NCI-H82 (cell line): ENCODE results near the gene CFAP99.
A peak's percentile ranks its signal among the peaks of the same experiment; 100 is the strongest.

Source experiments
- DNase-seq: peaks from one replicate; lab custom pipeline; 2025; lab: John Stamatoyannopoulos, UW

Gene CFAP99

DNA sequence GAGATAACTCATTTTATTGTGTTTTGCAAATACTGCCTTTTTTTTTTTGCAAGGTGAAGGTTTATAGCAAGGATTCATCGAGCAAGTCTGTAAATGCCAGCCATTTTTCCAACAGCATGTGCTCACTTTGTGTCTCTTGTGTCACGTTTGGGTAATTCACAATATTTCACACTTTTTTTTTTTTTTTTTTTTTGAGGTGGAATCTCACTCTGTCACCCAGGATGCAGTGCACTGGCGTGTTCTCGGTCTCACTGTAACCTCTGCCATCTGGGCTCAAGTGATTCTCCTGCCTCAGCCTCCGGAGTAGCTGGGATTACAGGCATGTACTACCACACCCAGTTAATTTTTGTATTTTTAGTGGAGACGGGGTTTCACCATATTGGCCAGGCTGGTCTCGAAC is 52.0 kb downstream of the CFAP99 start:
- DNase-seq, result no peak

DNA sequence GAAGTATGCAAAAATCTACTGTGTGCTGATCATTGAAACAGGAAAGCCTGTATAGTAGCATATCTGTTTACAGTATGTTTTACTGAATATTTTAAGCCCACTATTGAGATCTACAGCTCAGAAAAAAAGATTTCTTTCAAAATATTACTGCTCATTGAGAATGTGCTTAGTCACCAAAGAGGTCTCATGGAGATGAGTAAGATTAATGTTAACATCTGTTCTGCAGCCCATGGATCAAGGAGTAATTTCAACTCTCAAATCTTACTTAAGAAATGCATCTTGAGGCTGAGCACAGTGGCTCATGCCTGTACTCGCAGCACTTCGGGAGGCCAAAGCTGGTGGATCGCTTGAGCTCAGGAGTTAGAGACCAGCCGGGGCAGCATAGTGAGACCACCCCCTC is 53.4 kb downstream of the CFAP99 start:
- DNase-seq, result peak; percentile 18

DNA sequence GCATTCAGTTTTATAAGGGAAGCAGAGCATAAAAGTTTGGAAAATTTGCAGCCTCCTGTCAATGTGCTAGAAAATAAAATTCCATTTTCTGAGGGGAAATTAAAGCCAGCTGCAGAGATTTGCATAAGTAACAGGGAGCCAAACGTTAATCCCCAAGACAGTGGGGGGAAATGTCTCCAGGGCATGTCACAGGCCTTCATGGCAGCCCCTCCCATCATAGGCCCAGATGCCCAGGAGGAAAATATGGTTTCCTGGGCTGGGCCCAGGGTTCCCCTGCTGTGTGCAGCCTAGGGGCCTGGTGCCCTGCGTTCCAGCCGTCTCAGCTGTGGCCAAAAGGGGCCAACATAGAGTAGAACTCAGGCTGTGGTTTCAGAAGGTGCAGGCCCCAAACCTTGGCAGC is 59.5 kb downstream of the CFAP99 start:
- peak; percentile 15 for DNase-seq

DNA sequence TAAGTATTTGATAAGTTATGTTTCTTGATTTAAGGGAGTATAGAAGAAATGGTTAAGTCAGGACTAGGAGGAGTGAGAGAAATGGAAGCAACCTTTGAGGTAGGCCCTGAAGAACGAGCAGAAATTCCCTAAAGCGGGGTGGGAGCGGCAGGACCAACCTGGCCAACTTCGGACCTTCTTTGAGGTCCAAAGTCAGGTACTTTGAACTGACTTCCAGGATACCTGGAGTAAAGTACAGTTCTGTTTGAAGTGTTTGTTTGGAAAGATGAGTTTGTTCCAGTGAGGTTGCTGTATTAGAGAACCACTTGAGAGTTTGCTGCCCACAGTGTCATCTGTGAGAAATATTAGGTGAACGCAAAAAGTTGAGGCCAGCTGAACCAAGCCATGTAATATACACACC is 61.9 kb downstream of the CFAP99 start:
- no peak for DNase-seq

DNA sequence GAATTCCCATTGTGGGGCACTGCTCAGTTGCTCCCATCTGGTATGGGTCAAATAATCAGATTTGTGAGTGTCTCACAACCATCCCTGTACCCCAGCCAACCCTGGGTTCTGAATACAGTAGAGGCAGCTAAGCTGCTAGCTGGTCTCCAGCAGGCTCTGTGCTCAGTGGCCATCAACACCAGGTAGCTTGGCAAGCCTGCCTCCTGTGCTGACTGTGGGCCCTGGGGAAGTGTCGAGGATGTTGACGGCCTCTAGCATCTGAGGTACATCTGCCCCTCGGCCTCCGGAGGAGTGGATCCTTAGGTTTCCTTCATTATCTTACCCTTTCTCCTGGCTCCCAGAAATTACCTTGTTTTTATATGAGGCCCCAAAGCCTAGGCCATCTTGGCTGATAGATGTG is 63.4 kb downstream of the CFAP99 start:
- DNase-seq, result peak; percentile 62

DNA sequence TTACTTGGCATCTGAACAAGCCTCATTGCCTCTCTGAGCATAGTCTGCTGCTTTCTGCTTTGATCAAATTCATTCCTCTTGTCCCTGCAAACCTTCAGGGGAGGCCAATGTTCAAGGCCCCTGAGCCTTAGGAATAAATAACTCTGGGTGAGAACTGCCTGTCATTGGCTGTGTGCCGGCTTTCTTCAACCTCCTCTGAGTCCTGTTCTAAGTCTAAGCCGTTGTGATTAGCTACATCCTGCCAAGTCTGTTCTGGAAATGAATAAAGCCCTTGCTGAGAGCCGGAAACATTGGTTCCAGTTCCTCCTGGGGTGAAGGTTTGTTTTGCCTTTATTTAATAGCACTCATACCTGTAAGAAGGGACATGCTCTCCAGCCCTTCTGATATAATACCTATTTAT is 63.9 kb downstream of the CFAP99 start:
- peak; percentile 48 for DNase-seq

DNA sequence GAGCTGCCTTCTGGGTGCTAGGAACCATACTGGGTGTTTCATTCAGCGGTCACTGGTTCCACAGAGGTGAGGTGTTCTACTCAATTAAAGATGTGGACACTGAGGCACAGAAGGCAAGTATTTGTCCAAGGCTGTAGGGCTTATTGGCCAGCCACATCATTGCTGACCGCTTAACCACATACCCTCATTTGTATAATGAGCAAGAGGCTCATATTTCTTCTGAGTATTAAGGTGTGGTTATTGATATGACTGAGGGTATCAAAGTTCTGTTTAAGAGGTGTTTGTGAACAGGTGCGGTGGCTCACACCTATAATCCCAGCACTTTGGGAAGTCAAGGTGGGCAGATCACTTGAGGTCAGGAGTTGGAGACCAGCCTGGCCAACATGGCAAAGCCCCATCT is 64.5 kb downstream of the CFAP99 start:
- DNase-seq, result no peak

DNA sequence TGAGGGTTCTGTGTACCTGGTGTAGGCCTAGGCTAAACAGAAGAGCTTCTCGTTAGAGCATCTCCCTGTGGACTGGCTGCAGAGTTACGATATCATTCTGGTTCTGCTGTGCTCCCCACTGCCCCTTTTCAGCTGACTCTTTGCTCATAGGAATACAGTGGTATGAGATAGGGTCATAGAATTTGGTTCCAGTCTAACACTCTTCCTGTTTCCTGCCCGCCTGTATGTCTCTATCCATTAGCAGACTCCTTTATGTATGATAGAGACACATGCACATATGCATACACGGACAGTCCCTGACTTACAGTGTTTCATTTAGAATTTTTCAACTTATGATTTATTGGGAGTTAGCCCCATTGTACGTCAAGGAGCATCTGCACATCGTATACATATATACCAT is 65.4 kb downstream of the CFAP99 start:
- DNase-seq, result no peak

DNA sequence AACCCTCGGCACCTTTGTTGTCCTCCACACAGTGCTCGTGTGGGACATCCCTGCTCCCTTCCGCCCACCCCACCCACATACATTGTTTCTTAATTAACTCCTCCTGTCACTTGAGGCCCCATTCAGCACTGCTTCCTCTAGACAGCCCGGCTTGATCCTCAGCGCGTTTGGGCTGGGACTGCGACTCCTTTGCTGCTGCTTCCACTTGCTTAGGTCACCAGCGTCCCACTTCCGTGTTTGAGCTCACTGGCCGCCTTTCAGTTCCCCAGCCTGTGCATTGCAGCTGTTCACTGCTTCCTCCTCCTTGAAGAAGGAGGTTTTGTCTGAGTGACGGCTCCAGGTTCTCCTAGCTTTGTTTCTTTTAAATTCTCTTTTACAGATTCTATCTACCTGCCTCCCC is 66.2 kb downstream of the CFAP99 start:
- DNase-seq, result no peak

DNA sequence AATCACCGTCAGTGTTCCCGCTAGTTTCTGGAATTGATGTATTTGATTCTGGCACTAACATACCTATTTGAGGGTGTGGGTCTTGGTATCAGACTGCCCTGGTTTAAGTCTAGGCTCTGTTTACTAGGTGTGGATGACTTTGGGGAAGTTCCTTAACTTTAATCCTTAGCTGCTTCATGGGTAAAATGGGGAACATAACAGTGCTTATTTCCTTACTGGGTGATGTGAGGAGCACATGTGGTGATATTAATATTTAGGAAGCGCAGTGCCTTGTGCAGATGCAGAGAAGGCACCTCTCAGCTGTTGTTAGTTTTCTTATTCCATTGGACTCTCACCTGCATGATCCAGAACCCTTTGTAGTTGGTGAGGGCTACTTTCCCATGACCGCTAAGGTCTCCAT is 67.2 kb downstream of the CFAP99 start:
- no peak for DNase-seq

DNA sequence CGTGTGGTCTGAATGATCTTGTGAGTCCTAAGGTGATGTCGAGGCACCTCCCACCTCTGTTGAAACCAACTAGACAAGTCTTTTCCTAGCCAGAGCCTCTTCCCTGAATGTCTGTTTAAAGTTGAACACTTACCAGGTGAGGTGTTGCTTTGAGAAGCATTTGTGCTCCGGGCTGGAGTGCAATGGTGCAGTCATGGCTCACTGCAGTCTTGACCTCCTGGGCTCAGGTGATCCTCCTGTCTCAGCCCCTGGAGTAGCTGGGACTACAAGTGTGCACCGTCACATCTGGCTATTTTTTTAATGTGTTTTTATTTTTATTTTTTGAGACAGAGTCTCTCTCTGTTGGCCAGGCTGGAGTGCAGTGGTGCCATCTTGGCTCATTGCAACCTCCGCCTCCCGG is 68.2 kb downstream of the CFAP99 start:
- no peak for DNase-seq

DNA sequence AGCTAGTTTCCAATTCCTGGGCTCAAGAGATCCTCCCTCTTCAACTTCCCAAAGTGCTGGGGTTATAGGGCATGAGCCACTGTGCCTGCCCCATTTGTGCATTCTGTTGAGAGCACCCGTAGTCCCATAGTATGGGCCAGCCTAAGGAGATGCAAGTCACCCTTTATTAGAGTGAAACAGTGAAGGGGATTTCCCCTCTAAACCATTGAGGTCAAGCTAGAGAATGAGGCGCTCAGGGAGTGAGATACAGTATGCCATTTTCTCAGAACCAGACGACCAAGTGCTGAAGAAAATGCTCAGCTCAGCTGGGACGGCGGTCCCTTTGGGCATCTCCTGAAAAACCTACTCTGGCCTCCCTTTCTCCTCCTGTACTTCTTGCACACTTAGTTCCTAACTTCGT is 68.9 kb downstream of the CFAP99 start:
- DNase-seq, result no peak

DNA sequence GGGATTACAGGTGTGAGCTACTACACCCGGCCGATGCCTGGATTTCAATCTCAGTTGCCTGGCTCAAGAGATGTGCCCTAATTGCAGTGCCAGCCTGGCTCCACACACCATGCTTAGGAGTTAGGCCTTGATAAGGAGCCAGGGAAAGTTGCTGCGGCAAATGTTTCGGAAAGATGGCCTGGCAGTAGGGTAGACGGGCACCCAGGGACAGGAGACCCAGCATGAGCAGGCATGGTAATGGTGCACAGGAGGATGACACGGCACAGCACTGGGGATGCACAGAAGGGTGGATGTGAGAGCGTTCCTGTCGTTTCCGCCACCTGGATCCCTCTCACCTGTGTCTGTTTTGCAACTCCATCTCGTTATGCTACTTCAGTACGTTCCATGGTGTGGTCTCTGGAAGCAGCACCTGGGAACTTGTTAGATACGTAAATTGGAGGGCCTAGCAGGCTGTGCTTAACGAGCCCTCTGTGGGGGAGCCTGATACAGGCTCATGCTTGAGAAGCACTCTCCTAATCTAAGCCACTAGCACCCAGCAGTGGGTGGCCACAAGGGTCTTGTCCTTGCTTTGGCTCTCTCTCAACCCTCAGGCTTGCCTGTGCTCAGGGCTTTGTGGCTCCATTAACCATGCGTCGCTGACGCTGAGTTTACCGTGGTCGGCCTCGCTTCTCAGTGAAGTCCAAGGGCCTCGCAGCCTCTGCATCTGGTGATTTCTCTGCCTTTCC is 70.5 kb downstream of the CFAP99 start:
- DNase-seq, result no peak

DNA sequence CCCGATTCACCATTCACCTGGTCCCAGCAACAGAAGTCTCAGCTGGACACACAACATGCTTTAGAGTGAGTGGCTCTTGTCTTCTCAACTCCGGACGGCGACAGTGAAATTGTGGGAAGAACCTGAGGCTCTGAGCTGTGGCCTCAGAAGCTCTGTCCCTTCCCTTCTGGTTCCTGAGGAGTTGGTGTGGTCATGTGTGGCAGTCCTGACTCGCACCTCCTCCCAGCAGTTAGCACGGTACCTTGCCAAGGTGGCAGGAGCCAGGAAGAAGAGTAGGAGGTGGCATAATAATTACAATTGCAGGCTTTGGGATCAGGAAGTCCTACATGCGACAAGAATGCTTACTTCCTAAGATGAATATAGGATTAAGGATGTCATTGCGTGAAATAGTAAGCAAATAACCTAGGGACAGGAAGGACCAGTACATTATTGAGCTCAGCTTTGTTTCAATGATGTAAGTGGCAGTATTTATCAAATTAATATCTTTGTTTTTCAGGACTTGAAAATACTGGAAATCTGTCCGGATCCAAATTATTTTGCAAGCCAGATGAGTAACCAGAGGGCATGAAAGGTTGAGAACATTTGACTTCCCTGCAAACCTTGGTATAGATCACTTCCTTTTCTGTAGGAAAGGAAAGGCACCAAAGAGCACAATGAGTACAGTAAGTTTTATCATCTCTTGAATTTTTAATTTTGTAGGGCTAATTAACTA is 71.2 kb downstream of the CFAP99 start:
- DNase-seq, result no peak

DNA sequence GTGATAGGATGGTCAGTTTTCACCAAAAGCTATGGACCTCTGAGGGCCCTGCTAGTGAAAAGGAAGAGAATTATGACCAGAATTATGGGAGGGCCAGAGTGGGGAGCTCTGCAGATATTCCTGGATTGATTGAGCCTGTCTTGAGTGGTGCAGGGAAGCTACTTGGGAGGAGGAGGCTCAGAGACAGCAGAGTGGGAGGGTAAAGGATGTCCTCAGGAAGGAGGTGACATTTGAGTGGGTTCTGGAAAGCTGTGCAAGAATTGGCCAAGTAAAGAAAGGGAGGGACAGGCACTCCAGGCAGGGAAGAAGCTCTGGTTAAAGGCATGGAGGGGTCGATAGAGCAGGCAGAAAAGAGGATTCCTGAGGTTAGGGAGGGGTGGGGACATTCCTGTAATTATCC is 74.2 kb downstream of the CFAP99 start:
- DNase-seq, result no peak

DNA sequence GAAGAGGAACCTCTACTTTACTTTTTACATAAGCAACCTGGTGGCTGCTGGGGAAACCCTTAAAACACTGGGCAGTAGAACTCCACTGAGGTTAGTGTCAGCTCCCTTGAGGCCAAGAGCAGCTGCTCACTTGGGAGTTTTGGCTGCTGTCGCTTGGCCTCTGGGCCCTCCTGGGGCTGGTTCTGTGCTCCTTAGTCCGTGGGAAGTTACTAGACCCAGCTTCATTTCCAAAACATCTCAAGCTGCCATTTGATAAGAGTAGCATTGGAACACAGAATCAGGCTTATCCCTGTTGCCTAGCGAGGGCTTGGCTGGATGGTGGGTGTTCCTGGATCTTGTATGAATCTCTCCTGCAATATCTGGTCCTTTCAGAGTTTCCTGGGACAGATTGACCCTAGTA is 76.2 kb downstream of the CFAP99 start:
- no peak for DNase-seq

DNA sequence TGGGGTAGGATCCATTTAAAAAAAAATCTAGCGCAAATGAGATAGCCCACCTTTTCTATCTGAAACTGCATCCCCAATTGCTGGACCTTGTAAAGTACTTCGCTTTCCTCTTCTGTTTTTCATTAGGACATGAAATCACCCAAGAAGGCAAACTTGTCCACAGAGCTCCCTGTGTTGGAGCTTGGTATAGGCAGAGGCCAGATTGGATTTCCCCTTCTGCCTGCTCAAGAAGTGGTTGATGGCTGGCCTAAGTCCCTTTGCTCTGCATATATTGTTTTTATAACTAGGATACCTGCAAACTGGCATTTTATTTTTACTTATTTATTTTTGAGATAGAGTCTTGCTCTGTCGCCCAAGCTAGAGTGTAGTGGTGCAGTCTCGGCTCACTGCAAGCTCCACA is 78.6 kb downstream of the CFAP99 start:
- DNase-seq, result no peak

DNA sequence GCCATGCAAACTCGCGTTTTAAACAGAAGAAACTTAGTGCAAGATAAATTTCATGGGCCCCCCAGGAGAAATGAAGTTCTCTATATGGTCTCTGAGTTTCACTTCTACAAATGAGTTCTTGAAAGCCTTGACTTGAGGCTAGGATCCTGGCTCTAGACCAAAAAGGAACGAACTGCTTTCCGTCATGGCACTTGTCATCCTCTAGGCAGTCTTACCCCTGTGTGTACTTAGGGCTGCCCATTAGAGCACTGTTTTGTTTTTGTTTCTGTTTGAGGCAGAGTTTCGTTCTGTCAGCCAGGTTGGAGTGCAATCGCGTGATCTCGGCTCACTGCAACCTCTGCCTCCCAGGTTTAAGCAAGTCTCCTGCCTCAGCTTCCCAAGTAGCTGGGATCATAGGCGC is 79.2 kb downstream of the CFAP99 start:
- DNase-seq, result no peak

DNA sequence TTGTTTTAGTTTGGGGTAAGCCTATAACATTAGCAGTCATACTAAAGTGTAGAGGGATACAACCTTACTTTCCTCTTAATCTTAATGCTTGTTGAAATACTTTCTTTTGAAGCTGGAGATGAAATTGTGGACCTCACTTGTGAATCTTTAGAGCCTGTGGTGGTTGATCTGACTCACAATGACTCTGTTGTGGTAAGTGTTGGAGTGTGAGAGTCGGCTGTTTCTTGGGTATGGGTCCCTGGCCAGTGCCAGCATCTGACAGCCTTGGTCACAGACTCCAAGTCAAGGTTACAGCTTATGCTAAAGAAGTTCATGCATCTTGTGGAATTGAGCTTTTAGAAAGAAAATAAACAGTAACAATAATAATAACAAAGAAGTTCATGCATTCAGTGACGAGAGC is 81.8 kb downstream of the CFAP99 start:
- no peak for DNase-seq

DNA sequence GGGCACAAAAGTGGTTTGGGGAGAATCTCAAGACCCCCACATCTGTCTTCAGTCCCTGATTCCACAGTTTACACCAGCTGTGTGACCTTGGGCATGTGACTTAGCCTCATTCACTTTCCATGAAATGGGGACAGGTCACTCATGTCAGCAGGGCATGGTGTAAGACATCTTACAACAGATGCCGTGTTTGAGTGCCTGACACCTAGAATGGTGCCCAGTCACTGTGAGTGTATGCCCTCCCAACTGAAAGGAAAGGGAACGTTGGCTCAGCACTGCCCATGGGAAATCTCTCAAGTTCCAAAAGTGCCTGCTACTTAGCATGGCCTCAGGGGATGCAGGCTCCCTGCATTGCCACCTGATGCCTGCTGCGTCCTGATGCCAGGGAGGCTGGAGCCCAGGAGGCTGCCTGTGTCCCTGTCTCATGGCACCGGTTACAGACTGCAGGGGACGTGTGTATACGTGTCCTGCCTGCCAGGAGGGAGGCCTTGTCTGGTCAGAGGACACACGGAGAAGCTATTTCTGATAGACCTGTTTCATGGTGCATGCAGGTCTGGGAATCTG is 82.4 kb downstream of the CFAP99 start:
- DNase-seq, result no peak

DNA sequence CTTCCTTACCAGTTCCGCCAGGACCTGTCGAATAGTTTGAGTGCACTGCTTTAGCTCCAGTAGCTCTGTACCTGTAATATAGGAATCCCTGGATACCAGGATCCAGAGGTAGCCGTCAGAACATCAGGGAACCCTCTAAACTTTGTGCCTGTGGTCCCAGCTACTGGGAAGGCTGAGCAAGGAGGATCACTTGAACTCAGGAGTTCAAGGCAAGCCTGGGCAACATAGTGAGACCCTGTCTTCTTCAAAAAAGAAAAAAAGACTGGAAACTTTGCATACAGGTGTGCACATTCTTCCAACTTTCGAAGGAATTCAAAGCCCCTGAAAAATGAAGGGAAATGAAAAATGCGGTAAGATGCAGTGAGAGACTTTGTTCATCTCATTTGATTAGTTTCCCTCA is 85.1 kb downstream of the CFAP99 start:
- DNase-seq, result no peak

DNA sequence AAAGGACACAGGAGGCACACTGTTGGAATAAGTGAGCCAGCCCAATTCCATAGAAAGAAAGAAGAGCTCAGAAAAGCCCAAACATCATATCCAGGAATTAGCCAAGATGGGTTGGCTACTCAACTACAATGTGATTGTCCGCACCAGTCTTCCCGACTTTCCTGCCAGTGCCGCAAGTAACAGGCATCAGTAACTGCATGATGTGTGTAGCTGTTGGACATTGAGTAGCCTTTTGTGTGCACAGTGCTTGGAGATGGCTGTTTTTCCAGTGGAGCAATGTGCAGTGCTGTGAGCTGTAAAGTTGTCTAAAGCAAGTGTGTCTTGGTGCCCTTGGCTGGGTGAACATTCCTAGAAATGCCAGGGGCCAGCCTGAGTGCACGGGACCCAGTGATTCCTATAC is 88.5 kb downstream of the CFAP99 start:
- no peak for DNase-seq

DNA sequence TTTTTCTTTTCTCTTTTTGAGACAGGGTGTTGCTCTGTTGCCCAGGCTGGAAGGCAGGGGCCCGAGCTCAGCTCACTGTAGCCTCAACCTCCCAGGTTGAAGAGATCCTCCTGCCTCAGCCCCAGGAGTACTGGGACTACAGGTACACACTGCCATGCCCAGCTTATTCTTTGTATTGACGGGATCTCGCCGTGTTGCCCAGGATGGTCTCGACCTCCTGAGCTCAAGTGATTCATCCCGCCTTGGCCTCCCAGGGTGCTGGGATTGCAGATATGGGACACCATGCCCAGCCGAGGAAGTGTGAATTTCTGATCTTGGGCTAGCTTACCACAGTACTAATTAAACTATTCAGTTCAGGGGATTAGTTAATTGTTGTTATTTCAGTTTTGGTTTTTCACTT is 89.1 kb downstream of the CFAP99 start:
- DNase-seq, result no peak
